Measurements from ENCODE around the gene FRYL.
"Not testable (repeated sequence)": the region's sequence is repeated elsewhere in the genome, so short reads cannot be mapped to it uniquely, and the experiment has no call there.

The FRYL gene

GRCh38 chr4:48705609-48706008, 74.5 kb downstream of the FRYL start:
- peaks cover 4% of the 10 kb centered on the region; the same call in 1 of the 2 replicates for H3K36me3 ChIP-seq (ENCODE audit: insufficient read depth, low read length)
- no peak overlapping the region for H3K4me3 ChIP-seq
- DNase-seq (ENCODE audit: low read depth, low spot score) = no peak
- no peak overlapping the region for H3K27ac ChIP-seq
- TF ChIP-seq EZH2 (IDR thresholded peaks at IDR 0.05) = no peak
- TF ChIP-seq POLR2AphosphoS5 (IDR thresholded peaks at IDR 0.05; ENCODE audit: borderline replicate concordance, low read depth, low read length) = no peak
- TF ChIP-seq FOXP2 (optimal IDR thresholded peaks at IDR 0.05; ENCODE audit: control extremely low read depth, extremely low read length, insufficient read depth) = no peak
- no peaks in the 10 kb centered on the region for H3K9me3 ChIP-seq (ENCODE audit: low read depth, low read length)
- no peak overlapping the region for H3K9ac ChIP-seq (ENCODE audit: insufficient read length)

- TF ChIP-seq FOXP2 (optimal IDR thresholded peaks at IDR 0.05; ENCODE audit: control extremely low read depth, extremely low read length, insufficient read depth) = no peak
- no peak overlapping the region for H3K27ac ChIP-seq
Observed at GRCh38 chr4:48704091-48704802, 75.8 kb downstream of the FRYL start.

GRCh38 chr4:48699475-48699874, 80.6 kb downstream of the FRYL start:
- DNase-seq (ENCODE audit: low read depth, low spot score) = no peak
- no peaks in the 10 kb centered on the region for H3K36me3 ChIP-seq (ENCODE audit: insufficient read depth, low read length)
- no peak overlapping the region for H3K9ac ChIP-seq (ENCODE audit: insufficient read length)
- H3K27ac ChIP-seq = no peak overlapping the region
- H3K4me3 ChIP-seq = no peak overlapping the region
- H3K9me3 ChIP-seq (ENCODE audit: low read depth, low read length) = no peaks in the 10 kb centered on the region
- TF ChIP-seq EZH2 (IDR thresholded peaks at IDR 0.05) = no peak
- TF ChIP-seq FOXP2 (optimal IDR thresholded peaks at IDR 0.05; ENCODE audit: control extremely low read depth, extremely low read length, insufficient read depth) = no peak
- no peak for TF ChIP-seq POLR2AphosphoS5 (IDR thresholded peaks at IDR 0.05; ENCODE audit: borderline replicate concordance, low read depth, low read length)

More at GRCh38 chr4:48704091-48704802, 75.8 kb downstream of the FRYL start:
- no peak overlapping the region for H3K9ac ChIP-seq (ENCODE audit: insufficient read length)
- H3K4me3 ChIP-seq = no peak overlapping the region
- DNase-seq (ENCODE audit: low read depth, low spot score) = no peak
- H3K36me3 ChIP-seq (ENCODE audit: insufficient read depth, low read length) = peaks cover 2% of the 10 kb centered on the region; the same call in 1 of the 2 replicates
- no peaks in the 10 kb centered on the region for H3K9me3 ChIP-seq (ENCODE audit: low read depth, low read length)

GRCh38 chr4:48698029-48698971, 81.8 kb downstream of the FRYL start:
- no peaks in the 10 kb centered on the region for H3K9me3 ChIP-seq (ENCODE audit: low read depth, low read length)
- H3K9ac ChIP-seq (ENCODE audit: insufficient read length) = no peak overlapping the region
- no peaks in the 10 kb centered on the region for H3K36me3 ChIP-seq (ENCODE audit: insufficient read depth, low read length)
- TF ChIP-seq EZH2 (IDR thresholded peaks at IDR 0.05) (no peak), FOXP2 (optimal IDR thresholded peaks at IDR 0.05; ENCODE audit: control extremely low read depth, extremely low read length, insufficient read depth) (peak; percentile 30), POLR2AphosphoS5 (IDR thresholded peaks at IDR 0.05; ENCODE audit: borderline replicate concordance, low read depth, low read length) (no peak)
- H3K27ac ChIP-seq = no peak overlapping the region
- no peak overlapping the region for H3K4me3 ChIP-seq
- no peak for DNase-seq (ENCODE audit: low read depth, low spot score)

GRCh38 chr4:48697516-48697915, 82.6 kb downstream of the FRYL start:
- H3K9me3 ChIP-seq (ENCODE audit: low read depth, low read length); H3K27ac ChIP-seq; H3K4me3 ChIP-seq; DNase-seq (ENCODE audit: low read depth, low spot score); H3K9ac ChIP-seq (ENCODE audit: insufficient read length); H3K36me3 ChIP-seq (ENCODE audit: insufficient read depth, low read length): not testable (repeated sequence)

GRCh38 chr4:48694824-48695223, 85.3 kb downstream of the FRYL start:
- TF ChIP-seq POLR2AphosphoS5 (IDR thresholded peaks at IDR 0.05; ENCODE audit: borderline replicate concordance, low read depth, low read length) = no peak
- no peak for DNase-seq (ENCODE audit: low read depth, low spot score)
- no peaks in the 10 kb centered on the region for H3K36me3 ChIP-seq (ENCODE audit: insufficient read depth, low read length)
- H3K4me3 ChIP-seq = no peak overlapping the region
- H3K27ac ChIP-seq = no peak overlapping the region
- no peaks in the 10 kb centered on the region for H3K9me3 ChIP-seq (ENCODE audit: low read depth, low read length)
- H3K9ac ChIP-seq (ENCODE audit: insufficient read length) = no peak overlapping the region

- no peak overlapping the region for H3K9ac ChIP-seq (ENCODE audit: insufficient read length)
- TF ChIP-seq FOXP2 (optimal IDR thresholded peaks at IDR 0.05; ENCODE audit: control extremely low read depth, extremely low read length, insufficient read depth) (no peak), POLR2AphosphoS5 (IDR thresholded peaks at IDR 0.05; ENCODE audit: borderline replicate concordance, low read depth, low read length) (no peak), EZH2 (IDR thresholded peaks at IDR 0.05) (no peak)
- DNase-seq (ENCODE audit: low read depth, low spot score) = no peak
Observed at GRCh38 chr4:48693856-48694574, 86.1 kb downstream of the FRYL start.

GRCh38 chr4:48692897-48693296, 87.2 kb downstream of the FRYL start:
- no peak for TF ChIP-seq EZH2 (IDR thresholded peaks at IDR 0.05)
- TF ChIP-seq FOXP2 (optimal IDR thresholded peaks at IDR 0.05; ENCODE audit: control extremely low read depth, extremely low read length, insufficient read depth) = no peak
- TF ChIP-seq POLR2AphosphoS5 (IDR thresholded peaks at IDR 0.05; ENCODE audit: borderline replicate concordance, low read depth, low read length) = no peak
- Histone ChIP-seq H3K9ac (ENCODE audit: insufficient read length) (no peak overlapping the region), H3K9me3 (ENCODE audit: low read depth, low read length) (no peaks in the 10 kb centered on the region), H3K36me3 (ENCODE audit: insufficient read depth, low read length) (no peaks in the 10 kb centered on the region), H3K4me3 (no peak overlapping the region), H3K27ac (no peak overlapping the region)
- DNase-seq (ENCODE audit: low read depth, low spot score) = no peak

More at GRCh38 chr4:48693856-48694574, 86.1 kb downstream of the FRYL start:
- Histone ChIP-seq H3K9me3 (ENCODE audit: low read depth, low read length) (no peaks in the 10 kb centered on the region), H3K36me3 (ENCODE audit: insufficient read depth, low read length) (no peaks in the 10 kb centered on the region), H3K4me3 (no peak overlapping the region), H3K27ac (no peak overlapping the region)

Data from SK-N-MC (cell line).